C4-2B (cell line): Measurements from ENCODE around the gene OR10A7.

Experiments
- ZFX ChIP-seq: fragments of 450-650 bp; IDR thresholded peaks from 2 replicates; pipeline ENCODE4 v1.6.1; 2017
- TF ChIP-seq, protein P1 (sequence below): fragments of 450-650 bp; conservative IDR thresholded peaks from 2 replicates; pipeline ENCODE4 v1.5.1; 2017; ENCODE audit warnings: mild to moderate bottlenecking

DNA sequence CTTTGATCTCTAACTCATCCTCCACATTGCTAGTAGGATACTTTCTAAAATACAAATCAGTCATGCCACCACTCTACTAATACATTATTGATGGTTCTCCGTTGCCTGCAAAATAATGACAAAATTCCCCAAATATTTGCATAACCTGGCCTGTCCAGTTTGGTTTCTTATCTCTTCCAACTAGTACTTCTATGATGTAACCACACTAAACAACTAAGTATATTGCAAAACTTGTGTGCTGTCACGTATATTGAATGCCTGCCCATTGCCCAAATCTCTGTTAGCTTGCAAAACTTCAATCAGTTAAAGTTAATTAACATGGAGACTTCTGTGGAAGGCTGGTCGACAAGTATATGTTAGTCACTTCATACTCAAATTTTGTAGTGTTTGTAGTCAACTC, 30.1 kb downstream of the OR10A7 start:
- TF ChIP-seq, protein P1, sequence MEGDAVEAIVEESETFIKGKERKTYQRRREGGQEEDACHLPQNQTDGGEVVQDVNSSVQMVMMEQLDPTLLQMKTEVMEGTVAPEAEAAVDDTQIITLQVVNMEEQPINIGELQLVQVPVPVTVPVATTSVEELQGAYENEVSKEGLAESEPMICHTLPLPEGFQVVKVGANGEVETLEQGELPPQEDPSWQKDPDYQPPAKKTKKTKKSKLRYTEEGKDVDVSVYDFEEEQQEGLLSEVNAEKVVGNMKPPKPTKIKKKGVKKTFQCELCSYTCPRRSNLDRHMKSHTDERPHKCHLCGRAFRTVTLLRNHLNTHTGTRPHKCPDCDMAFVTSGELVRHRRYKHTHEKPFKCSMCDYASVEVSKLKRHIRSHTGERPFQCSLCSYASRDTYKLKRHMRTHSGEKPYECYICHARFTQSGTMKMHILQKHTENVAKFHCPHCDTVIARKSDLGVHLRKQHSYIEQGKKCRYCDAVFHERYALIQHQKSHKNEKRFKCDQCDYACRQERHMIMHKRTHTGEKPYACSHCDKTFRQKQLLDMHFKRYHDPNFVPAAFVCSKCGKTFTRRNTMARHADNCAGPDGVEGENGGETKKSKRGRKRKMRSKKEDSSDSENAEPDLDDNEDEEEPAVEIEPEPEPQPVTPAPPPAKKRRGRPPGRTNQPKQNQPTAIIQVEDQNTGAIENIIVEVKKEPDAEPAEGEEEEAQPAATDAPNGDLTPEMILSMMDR, result no peak
- TF ChIP-seq ZFX, result no peak
